Skeletal muscle satellite cell (primary cell): Measurements from ENCODE around the gene ARSG.
"Not testable (repeated sequence)": the region's sequence is repeated elsewhere in the genome, so short reads cannot be mapped to it uniquely, and the experiment has no call there.

Experiments used
- H3K27me3 ChIP-seq: 2 replicates; pipeline ENCODE4 v1.7.0; 2013; ENCODE audit warnings: low read length; ENCODE audit not compliant: control insufficient read depth, insufficient read depth
- H3K36me3 ChIP-seq: 2 replicates; pipeline ENCODE4 v1.7.0; 2013; ENCODE audit warnings: mild to moderate bottlenecking, control low read depth, low read length; ENCODE audit not compliant: insufficient read depth
- H3K4me1 ChIP-seq: 2 replicates; pipeline ENCODE4 v1.7.0; 2013; ENCODE audit warnings: low read length; ENCODE audit not compliant: control insufficient read depth, insufficient read depth
- H3K4me2 ChIP-seq: 2 replicates; pipeline ENCODE4 v1.7.0; 2013; ENCODE audit warnings: mild to moderate bottlenecking, low read length
- H3K4me3 ChIP-seq: 2 replicates; pipeline ENCODE4 v1.7.0; 2013; ENCODE audit warnings: low read length
- H3K9ac ChIP-seq: 2 replicates; pipeline ENCODE4 v1.7.0; 2013; ENCODE audit warnings: mild to moderate bottlenecking, low read depth, low read length, moderate library complexity
- H3K9me3 ChIP-seq: replicated peaks from 2 replicates; pipeline ENCODE4 v1.7.0; 2013; ENCODE audit warnings: mild to moderate bottlenecking, control low read depth, low read length

Gene ARSG

DNA sequence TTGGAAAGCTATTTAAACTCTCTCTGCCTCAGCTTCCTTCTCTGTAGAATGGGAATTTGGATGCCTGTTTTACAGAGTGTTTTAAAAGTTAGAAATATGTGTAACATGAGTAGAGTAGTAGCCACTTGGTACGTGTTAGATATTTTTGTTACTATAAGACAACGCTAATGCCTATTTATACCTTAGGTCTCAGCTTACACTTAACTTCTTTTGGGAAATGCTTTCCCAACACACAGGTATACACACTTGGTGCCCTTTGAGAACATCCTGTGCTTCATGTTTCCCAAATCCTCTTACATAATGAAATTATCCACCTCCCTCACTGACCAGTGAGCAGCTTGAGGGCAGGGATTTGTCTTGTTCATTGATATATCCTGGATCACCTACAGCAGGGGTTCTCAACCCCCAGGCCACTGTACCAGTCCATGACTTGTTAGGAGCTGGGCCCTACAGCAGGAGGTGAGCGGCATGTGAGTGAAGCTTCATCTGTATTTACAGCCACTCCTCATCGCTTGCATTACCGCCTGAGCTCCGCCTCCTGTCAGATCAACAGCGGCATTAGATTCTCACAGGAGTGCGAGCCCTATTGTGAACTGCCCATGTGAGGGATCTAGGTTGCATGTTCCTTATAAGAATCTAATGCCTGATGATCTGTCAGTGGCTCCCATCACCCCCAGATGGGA is 33.5 kb downstream of the ARSG start:
- Histone ChIP-seq H3K4me3 (no peak overlapping the region), H3K9me3 (no peaks in the 10 kb centered on the region), H3K27me3 (peaks cover 5% of the 10 kb centered on the region), H3K9ac (no peak overlapping the region), H3K36me3 (no peaks in the 10 kb centered on the region), H3K4me2 (no peak overlapping the region), H3K4me1 (no peaks in the 10 kb centered on the region)

DNA sequence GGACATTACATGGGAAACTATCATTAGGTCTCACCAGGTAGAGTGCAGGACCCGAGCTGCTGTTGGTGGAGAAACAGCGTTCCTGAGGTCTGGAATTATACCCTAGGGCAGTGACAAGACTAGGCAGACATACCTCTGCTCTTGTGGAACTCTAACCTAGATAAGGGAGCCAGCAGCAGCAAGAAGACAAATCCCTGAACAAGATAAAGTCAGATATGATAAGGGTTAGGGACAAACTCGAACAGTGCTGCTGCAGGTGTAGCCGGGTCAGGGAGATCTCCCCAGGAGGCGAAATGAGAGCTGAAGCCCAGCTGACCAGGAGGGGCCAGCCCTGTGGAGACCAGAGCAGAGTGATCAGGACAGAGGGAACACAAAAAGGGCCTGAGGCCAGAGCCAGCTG is 34.7 kb downstream of the ARSG start:
- Histone ChIP-seq H3K4me3 (no peak overlapping the region), H3K4me2 (no peak overlapping the region), H3K9ac (no peak overlapping the region), H3K4me1 (no peaks in the 10 kb centered on the region), H3K27me3 (peaks cover 5% of the 10 kb centered on the region), H3K9me3 (peaks cover 3% of the 10 kb centered on the region), H3K36me3 (no peaks in the 10 kb centered on the region)

DNA sequence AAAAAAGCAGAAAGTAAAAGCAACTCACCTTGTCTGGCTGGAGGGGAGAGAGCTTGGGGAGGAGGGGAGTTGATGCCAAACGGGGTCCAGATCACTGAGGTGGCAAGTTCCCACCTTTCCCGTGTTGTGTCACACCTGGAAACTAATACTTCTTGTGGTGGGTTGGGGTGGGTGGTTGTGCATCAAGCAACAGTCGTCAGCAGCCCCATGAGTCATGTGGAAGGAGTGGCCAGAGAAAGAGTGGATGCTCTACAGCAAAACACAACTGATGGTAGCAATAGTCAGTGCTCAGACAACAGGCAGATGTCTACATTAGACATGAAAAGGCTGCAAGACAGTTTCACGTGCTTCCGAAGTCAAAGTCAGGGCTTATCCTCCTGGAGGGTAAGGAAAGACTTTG is 35.4 kb downstream of the ARSG start:
- Histone ChIP-seq H3K4me3 (no peak overlapping the region), H3K27me3 (peaks cover 5% of the 10 kb centered on the region), H3K36me3 (no peaks in the 10 kb centered on the region), H3K9me3 (peaks cover 3% of the 10 kb centered on the region), H3K9ac (no peak overlapping the region), H3K4me1 (no peaks in the 10 kb centered on the region), H3K4me2 (no peak overlapping the region)

DNA sequence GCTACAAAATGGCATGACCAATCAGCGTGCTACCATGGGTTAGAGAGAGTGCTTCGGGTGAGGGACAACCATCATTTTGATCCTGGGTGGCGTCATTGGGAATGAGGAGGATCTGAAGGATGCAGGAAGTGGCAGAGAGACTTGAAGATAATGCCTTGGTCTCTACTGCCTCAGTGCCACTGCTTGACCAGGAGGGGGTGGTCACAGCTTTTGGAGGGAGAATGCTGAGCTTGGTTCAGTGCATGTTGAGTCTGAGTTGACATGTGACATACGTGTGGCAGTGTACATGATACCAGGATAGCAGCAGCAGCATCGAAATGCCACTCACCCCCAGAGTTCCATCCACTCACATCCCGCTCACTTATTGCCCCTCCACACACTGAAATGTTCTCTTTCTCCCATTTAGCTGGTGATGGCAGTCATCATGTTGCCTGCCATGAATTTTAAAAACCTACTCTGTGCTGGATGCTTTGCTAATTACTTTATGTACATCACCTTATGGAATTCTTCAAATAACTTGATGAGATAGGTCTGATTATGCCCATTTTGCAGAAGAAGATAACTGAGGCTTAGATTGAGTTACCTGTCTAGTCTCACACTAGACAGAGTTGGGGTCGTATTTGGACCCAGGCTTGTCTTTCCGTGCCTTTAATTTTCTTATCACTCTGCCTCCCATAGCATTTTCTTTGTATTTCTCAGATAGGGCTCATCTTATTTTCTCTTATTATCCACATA is 36.7 kb downstream of the ARSG start:
- H3K36me3 ChIP-seq = no peaks in the 10 kb centered on the region
- H3K4me1 ChIP-seq = no peaks in the 10 kb centered on the region
- H3K4me3 ChIP-seq = no peak overlapping the region
- no peak overlapping the region for H3K9ac ChIP-seq
- H3K27me3 ChIP-seq = peaks cover 5% of the 10 kb centered on the region
- H3K9me3 ChIP-seq = peaks cover 3% of the 10 kb centered on the region
- H3K4me2 ChIP-seq = no peak overlapping the region

DNA sequence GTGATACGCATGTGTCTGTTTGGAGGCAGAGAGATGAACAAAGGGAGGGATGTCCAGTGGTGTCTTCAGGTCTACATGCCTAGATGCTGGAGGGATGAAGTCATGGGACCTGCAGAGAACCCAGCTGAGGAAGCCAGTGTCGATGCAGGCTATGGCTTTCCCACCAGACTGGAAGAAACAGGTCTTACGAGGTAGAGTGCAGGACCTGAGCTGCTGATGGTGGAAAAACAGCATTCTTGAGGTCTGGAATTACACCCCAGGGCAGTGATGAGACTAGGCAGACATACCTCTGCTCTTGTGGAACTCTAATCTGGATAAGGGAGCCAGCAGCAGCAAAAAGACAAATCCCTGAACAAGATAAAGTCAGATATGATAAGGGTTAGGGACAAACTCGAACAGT is 37.4 kb downstream of the ARSG start:
- Histone ChIP-seq H3K27me3 (peaks cover 5% of the 10 kb centered on the region), H3K9me3 (peaks cover 3% of the 10 kb centered on the region), H3K9ac (no peak overlapping the region), H3K36me3 (no peaks in the 10 kb centered on the region), H3K4me3 (no peak overlapping the region), H3K4me2 (no peak overlapping the region), H3K4me1 (no peaks in the 10 kb centered on the region)

DNA sequence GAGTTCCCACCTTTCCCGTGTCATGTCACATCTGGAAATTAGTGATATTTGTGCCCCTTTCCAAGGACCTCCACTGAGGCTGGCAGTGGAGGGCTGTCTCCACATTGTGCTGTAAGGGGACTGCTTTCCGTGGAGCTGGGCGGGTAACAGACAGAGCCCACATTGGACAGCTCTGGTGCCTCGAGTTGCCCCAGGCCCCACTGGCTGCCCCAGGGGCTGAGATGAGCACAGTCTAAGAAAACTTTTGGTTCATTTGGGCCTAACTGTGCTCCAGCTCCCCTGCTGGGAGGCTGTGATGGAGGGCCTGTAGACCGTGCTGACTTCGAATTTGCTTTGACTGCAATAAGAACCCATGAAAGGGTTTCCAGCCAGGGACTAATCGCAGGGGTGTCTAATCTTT is 38.0 kb downstream of the ARSG start:
- Histone ChIP-seq H3K27me3 (peaks cover 5% of the 10 kb centered on the region), H3K9me3 (peaks cover 3% of the 10 kb centered on the region), H3K36me3 (no peaks in the 10 kb centered on the region), H3K4me3 (no peak overlapping the region), H3K9ac (no peak overlapping the region), H3K4me2 (no peak overlapping the region), H3K4me1 (no peaks in the 10 kb centered on the region)

DNA sequence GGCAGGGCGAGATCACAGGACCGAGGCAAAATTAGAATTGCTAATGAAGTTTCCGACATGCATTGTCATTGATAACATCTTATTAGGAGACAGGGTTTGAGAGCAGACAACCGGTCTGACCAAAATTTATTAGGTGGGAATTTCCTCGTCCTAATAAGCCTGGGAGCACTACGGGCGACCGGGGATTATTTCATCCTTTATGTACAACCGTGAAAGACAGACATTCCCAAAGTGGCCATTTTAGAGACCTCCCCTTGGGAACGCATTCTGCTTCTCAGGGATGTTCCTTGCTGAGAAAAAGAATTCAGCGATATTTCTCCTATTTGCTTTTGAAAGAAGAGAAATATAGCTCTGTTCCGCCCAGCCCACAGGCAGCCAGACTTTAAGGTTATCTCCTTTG is 40.6 kb downstream of the ARSG start:
- H3K9ac ChIP-seq, H3K9me3 ChIP-seq, H3K36me3 ChIP-seq, H3K4me3 ChIP-seq, H3K4me2 ChIP-seq, H3K4me1 ChIP-seq, H3K27me3 ChIP-seq: not testable (repeated sequence)

DNA sequence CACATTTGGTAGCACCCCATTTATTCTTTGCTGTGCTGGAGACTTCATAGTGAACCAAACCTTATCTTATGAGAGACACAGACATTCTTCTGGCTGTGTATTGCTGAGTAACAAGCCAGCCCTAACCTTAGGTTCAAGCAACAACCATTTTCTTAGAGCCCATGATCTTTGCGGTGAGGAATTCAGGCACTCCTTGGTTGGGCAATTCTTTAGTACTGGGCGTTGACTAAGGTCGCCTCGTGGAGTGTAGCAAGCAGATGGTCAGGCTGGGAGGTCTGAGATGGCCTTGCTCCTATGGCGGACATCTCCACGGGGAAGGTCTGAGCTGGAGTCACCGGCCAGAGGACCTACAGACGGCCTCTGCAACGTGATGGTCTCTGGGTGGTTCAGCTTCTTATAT is 43.1 kb downstream of the ARSG start:
- peaks cover 3% of the 10 kb centered on the region for H3K9me3 ChIP-seq
- no peaks in the 10 kb centered on the region for H3K27me3 ChIP-seq
- H3K36me3 ChIP-seq = no peaks in the 10 kb centered on the region
- no peak overlapping the region for H3K9ac ChIP-seq
- H3K4me2 ChIP-seq = no peak overlapping the region
- no peaks in the 10 kb centered on the region for H3K4me1 ChIP-seq
- no peak overlapping the region for H3K4me3 ChIP-seq

DNA sequence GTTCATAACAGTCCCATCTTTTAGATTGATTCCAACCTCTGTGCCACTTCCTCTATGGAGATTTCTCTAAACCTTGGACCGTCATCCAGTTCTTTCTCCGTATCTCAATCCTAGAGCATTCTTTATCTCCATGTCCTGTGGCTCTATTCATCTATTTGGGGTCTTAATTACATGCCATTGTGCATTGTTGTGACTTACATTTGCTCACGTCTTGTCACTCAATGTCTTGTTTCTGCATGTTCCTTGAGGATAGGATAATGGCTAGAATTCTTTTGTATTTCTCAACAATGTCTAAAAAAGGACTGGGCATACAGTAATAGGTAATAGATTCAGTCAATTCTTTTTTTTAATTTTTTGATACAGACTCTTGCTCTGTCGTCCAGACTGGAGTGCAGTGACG is 50.2 kb downstream of the ARSG start:
- Histone ChIP-seq H3K4me2 (no peak overlapping the region), H3K9me3 (no peaks in the 10 kb centered on the region), H3K27me3 (no peaks in the 10 kb centered on the region), H3K9ac (no peak overlapping the region), H3K4me3 (no peak overlapping the region), H3K36me3 (no peaks in the 10 kb centered on the region), H3K4me1 (no peaks in the 10 kb centered on the region)

DNA sequence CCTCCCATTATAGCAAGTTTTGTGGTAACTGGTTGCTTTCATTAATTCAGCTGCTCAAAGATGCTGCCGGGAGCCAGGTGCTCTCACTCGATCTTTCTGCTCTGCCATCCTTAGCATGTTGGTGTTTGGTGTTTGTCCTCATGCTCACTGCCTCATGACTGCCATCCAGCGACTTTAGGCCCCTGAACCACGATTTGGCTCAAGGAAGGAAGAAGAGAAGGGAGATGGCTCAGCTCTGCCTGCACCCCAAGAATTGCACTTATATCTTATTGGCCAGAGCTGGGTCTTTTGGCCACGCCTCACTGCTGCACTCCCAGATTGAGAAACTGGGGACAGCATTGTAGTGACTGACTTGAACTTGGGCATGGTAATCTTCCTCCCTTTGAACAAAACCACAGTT is 52.7 kb downstream of the ARSG start:
- Histone ChIP-seq H3K4me2 (no peak overlapping the region), H3K9ac (no peak overlapping the region), H3K9me3 (no peaks in the 10 kb centered on the region), H3K36me3 (no peaks in the 10 kb centered on the region), H3K4me1 (no peaks in the 10 kb centered on the region), H3K27me3 (no peaks in the 10 kb centered on the region), H3K4me3 (no peak overlapping the region)

DNA sequence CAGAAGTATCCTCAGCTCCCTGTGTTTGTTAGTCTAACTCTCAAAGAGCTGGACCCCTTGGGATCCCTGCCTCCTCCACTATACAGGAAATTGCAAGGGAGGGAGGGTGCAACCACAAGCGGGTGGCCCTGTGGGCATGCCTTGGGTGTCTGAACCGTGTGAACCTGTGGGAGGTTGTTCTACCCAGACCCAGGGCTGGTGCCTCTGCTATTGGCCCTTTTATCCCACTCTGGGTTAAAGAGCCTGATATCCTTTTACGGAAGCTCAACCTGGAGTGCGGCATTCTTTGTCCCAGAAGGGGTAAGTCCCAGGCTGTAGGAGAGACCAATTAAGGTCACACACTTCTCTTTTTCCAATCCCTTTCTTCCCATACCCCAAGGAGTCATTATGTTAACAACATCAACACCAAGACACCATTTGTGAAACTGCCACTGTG is 53.4 kb downstream of the ARSG start:
- H3K4me1 ChIP-seq = no peaks in the 10 kb centered on the region
- no peaks in the 10 kb centered on the region for H3K36me3 ChIP-seq
- H3K4me3 ChIP-seq = no peak overlapping the region
- H3K9ac ChIP-seq = no peak overlapping the region
- H3K9me3 ChIP-seq = no peaks in the 10 kb centered on the region
- H3K27me3 ChIP-seq = no peaks in the 10 kb centered on the region
- no peak overlapping the region for H3K4me2 ChIP-seq

DNA sequence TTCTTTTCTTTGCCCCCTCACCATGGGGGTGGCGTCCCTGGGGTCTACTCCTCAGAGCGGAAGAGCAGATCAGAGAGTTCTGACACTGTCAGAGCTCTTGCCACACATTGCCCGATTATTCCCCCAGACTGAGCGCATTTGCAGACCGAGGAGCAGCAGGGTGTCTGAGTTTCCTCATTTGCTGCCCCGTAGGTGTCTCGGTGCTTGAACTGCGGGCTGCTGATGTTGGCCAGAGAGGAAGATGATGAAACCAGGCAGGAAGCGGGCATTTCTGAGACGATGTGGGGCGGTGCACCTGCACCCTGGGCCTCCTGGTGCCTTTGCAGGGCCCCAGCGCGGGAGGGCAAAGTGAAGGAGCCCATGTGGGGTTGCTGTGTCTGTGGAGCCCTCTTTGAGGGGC is 55.2 kb downstream of the ARSG start:
- Histone ChIP-seq H3K4me1 (peaks cover under 1% of the 10 kb centered on the region), H3K4me2 (no peak overlapping the region)

More for the DNA sequence above, 55.2 kb downstream of the ARSG start:
- H3K36me3 ChIP-seq = no peaks in the 10 kb centered on the region
- no peaks in the 10 kb centered on the region for H3K27me3 ChIP-seq
- H3K9ac ChIP-seq = no peak overlapping the region
- H3K9me3 ChIP-seq = no peaks in the 10 kb centered on the region
- no peak overlapping the region for H3K4me3 ChIP-seq
